Testis (tissue), 2 donors: ENCODE results near the gene SOCS6.

Experiments used
- CTCF ChIP-seq, 3 experiments: fragments of 450-650 bp in 2 of 3; fragments of 200-600 bp in 1 of 3; sonication (generic) in 1 of 3; IDR thresholded peaks; one replicate each; pipeline ENCODE4 v1.5.1; 2016 to 2019; ENCODE audit warnings: antibody characterized with exemption in 3 of 3, mild to moderate bottlenecking in 2 of 3, moderate library complexity in 1 of 3
- POLR2A ChIP-seq: fragments of 450-650 bp; IDR thresholded peaks from one replicate; pipeline ENCODE4 v1.6.1; 2017; ENCODE audit warnings: antibody characterized with exemption, mild to moderate bottlenecking, moderate library complexity

GRCh38 chr18:70377857-70378701 lies 89.2 kb downstream of the SOCS6 start:
- no peak for TF ChIP-seq POLR2A
- no peak for TF ChIP-seq CTCF (IDR thresholded peaks at IDR 0.05)
